Camera-type eye (tissue), 1 donor: ENCODE measurements around the gene TMEM98. TPM values are rescaled to one million over a fixed set of nuclear protein-coding genes. Genes with fewer than 3 reads are reported as not detected.

Source experiments
- total RNA-seq: library from RNA; depleted of rRNA; stranded (reverse); fragments of >200 nt; gene quantifications from one replicate; pipeline ENCODE4 v1.2.3, GENCODE V29; 2014

Gene TMEM98
- total RNA-seq = 230 TPM

DNA sequence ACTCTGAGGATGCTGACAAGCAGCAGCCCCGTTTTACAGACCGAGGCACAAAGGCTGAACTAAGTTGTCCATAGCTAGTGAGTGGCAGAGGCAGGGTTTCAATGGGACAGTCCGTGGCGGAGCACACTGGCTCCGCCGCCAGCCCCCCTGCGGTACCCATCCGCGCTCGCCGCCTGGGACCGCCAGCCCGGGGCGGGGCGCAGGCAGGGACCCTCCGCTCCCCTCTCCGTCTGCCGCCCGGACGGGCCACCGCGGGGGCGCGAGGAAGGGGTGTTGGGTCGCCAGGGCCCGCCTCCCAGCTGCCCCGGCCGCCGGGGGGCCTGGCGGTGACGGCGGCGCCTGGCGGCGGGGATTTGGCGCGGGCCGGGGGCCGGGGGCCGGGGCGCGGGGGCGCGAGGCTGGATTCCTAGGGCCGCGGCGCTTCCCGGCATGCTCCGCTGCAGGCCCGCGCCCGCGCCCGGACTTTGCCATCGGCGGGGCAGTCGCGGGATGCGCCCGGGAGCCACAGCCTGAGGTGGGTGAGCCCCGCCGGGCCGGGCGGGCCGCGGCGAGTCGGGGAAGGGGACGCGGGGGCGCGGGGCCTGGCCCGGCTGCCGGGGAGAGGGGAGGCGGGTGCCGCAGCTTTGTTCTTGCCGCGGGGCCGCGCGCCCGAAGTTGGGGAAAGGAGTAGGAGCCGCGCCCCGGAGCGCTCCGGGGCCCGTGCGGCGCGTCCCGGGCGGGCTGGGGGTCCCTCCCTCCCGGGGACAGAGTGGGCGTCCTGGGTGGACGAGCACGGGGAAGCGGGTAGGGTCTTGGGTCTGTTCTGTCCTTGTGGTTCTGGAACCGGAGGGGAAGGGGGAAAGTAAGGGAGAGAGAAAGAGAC lies at the start of gene TMEM98:
Gene TMEM98, plus strand, starts transcription at position 430 of the 862 bp plus-strand sequence. CDS start 3,376 bp downstream, outside the sequence.

Other genes with a start within 250 kb of the TMEM98 start
- gene MYO1D, start 51.0 kb upstream of the TMEM98 start, total RNA-seq = 20.9 TPM
- not detected for gene SPACA3, start 63.7 kb downstream of the TMEM98 start, total RNA-seq